ENCODE measurements around the gene SLC22A12. TPM values are rescaled to one million over a fixed set of nuclear protein-coding genes. Genes with fewer than 3 reads are reported as not detected.

Gene SLC22A12
- polyA plus RNA-seq, 1 donor from 2014 or later: not detected

DNA sequence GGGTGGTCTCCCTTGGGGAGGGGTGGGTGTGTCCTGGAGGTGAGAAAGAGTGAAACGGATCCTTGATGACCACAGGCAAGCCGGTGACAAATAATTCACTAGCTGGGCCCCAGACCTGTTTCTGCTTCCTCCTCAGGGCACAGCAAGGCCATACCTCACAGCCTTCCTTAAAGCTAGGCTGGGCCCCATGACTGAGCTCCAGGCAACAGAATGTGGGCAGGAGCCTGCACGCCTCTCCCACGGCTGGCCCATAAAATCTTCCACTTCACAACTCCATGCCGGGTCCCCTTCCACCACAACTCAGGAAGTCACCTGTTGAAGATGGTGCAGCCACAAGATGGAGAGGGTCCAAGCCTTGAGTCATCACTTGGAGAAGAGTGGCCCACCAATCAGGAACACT is 23.9 kb downstream of the SLC22A12 start:
- Histone ChIP-seq H3K9me2 (ENCODE audit: insufficient read depth, low read length) (no peaks in the 10 kb centered on the region), H3K27ac (ENCODE audit: low read length) (no peak overlapping the region), H3F3A (ENCODE audit: insufficient read depth, low read length, poor library complexity, severe bottlenecking) (no peaks in the 10 kb centered on the region), H3K9me3 (ENCODE audit: low read length) (no peaks in the 10 kb centered on the region), H3K27me3 (ENCODE audit: insufficient read depth, low read depth, low read length) (no peaks in the 10 kb centered on the region), H2AFZ (ENCODE audit: low read depth, low read length) (no peak overlapping the region), H4K20me1 (ENCODE audit: insufficient read depth) (no peaks in the 10 kb centered on the region), H3K4me2 (ENCODE audit: low read length) (no peak overlapping the region), H3K36me3 (ENCODE audit: insufficient read depth, low read length) (no peaks in the 10 kb centered on the region), H3K79me2 (replicated peaks; ENCODE audit: insufficient read depth, low read length) (no peaks in the 10 kb centered on the region), H3K9ac (ENCODE audit: low read length) (no peak overlapping the region), H3K4me3 (ENCODE audit: low read length) (no peak overlapping the region)
- no peak for TF ChIP-seq EP300 (conservative IDR thresholded peaks at IDR 0.05; ENCODE audit: poor library complexity, severe bottlenecking)
- TF ChIP-seq POLR2AphosphoS5 (IDR thresholded peaks at IDR 0.05): no peak
- no peak for TF ChIP-seq MXI1 (conservative IDR thresholded peaks at IDR 0.05; ENCODE audit: poor library complexity, severe bottlenecking)
- TF ChIP-seq CTCF (IDR thresholded peaks at IDR 0.05; ENCODE audit: poor library complexity, severe bottlenecking): no peak
- TF ChIP-seq RAD21 (conservative IDR thresholded peaks at IDR 0.05): no peak
- no peak for TF ChIP-seq TAF1 (IDR thresholded peaks at IDR 0.05; ENCODE audit: low read depth)
- TF ChIP-seq, protein P1, sequence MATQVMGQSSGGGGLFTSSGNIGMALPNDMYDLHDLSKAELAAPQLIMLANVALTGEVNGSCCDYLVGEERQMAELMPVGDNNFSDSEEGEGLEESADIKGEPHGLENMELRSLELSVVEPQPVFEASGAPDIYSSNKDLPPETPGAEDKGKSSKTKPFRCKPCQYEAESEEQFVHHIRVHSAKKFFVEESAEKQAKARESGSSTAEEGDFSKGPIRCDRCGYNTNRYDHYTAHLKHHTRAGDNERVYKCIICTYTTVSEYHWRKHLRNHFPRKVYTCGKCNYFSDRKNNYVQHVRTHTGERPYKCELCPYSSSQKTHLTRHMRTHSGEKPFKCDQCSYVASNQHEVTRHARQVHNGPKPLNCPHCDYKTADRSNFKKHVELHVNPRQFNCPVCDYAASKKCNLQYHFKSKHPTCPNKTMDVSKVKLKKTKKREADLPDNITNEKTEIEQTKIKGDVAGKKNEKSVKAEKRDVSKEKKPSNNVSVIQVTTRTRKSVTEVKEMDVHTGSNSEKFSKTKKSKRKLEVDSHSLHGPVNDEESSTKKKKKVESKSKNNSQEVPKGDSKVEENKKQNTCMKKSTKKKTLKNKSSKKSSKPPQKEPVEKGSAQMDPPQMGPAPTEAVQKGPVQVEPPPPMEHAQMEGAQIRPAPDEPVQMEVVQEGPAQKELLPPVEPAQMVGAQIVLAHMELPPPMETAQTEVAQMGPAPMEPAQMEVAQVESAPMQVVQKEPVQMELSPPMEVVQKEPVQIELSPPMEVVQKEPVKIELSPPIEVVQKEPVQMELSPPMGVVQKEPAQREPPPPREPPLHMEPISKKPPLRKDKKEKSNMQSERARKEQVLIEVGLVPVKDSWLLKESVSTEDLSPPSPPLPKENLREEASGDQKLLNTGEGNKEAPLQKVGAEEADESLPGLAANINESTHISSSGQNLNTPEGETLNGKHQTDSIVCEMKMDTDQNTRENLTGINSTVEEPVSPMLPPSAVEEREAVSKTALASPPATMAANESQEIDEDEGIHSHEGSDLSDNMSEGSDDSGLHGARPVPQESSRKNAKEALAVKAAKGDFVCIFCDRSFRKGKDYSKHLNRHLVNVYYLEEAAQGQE (IDR thresholded peaks at IDR 0.05; ENCODE audit: borderline replicate concordance): no peak
- TF ChIP-seq SMC3 (conservative IDR thresholded peaks at IDR 0.05; ENCODE audit: poor library complexity): no peak
- TF ChIP-seq EZH2 (IDR thresholded peaks at IDR 0.05; ENCODE audit: borderline replicate concordance, insufficient read depth, low read length, poor library complexity, severe bottlenecking): no peak

GRCh38 chr11:64616817-64617216 is 25.8 kb downstream of the SLC22A12 start:
- no peak overlapping the region for H3K4me2 ChIP-seq (ENCODE audit: low read length)
- H2AFZ ChIP-seq (ENCODE audit: low read depth, low read length): no peak overlapping the region
- no peak overlapping the region for H3K27ac ChIP-seq (ENCODE audit: low read length)
- H3K4me3 ChIP-seq (ENCODE audit: low read length): no peak overlapping the region
- no peaks in the 10 kb centered on the region for H3K79me2 ChIP-seq (replicated peaks; ENCODE audit: insufficient read depth, low read length)
- H3K27me3 ChIP-seq (ENCODE audit: insufficient read depth, low read depth, low read length): no peaks in the 10 kb centered on the region
- no peaks in the 10 kb centered on the region for H3K9me3 ChIP-seq (ENCODE audit: low read length)
- H3K9me2 ChIP-seq (ENCODE audit: insufficient read depth, low read length): no peaks in the 10 kb centered on the region
- TF ChIP-seq SMC3 (conservative IDR thresholded peaks at IDR 0.05; ENCODE audit: poor library complexity) (no peak), CTCF (IDR thresholded peaks at IDR 0.05; ENCODE audit: poor library complexity, severe bottlenecking) (no peak), MXI1 (conservative IDR thresholded peaks at IDR 0.05; ENCODE audit: poor library complexity, severe bottlenecking) (no peak), POLR2AphosphoS5 (IDR thresholded peaks at IDR 0.05) (no peak), EP300 (conservative IDR thresholded peaks at IDR 0.05; ENCODE audit: poor library complexity, severe bottlenecking) (no peak)
- no peak overlapping the region for H3K9ac ChIP-seq (ENCODE audit: low read length)
- no peaks in the 10 kb centered on the region for H3F3A ChIP-seq (ENCODE audit: insufficient read depth, low read length, poor library complexity, severe bottlenecking)
- no peaks in the 10 kb centered on the region for H3K36me3 ChIP-seq (ENCODE audit: insufficient read depth, low read length)
- no peaks in the 10 kb centered on the region for H4K20me1 ChIP-seq (ENCODE audit: insufficient read depth)
